Suprapubic skin (tissue), 4 donors: ENCODE measurements around the gene EEPD1. TPM values are rescaled to one million over a fixed set of nuclear protein-coding genes. Genes with fewer than 3 reads are reported as not detected.
A peak's percentile ranks its signal among the peaks of the same experiment; 100 is the strongest.
"Not testable (repeated sequence)": the region's sequence is repeated elsewhere in the genome, so short reads cannot be mapped to it uniquely, and the experiment has no call there.

ENCODE experiments used
- DNase-seq, 2 donors: peaks; one replicate each; pipeline ENCODE4 v3.0.0-alpha.2; 2019; ENCODE audit warnings: low spot score in 2 of 2
- H3K27ac ChIP-seq: fragments of 200-600 bp; sonication (generic); one replicate; pipeline ENCODE4 v1.5.1; 2019
- H3K27me3 ChIP-seq: fragments of 200-600 bp; sonication (generic); one replicate; pipeline ENCODE4 v1.5.1; 2019
- H3K36me3 ChIP-seq: fragments of 200-600 bp; sonication (generic); one replicate; pipeline ENCODE4 v1.5.1; 2019
- H3K4me1 ChIP-seq: fragments of 200-600 bp; sonication (generic); one replicate; pipeline ENCODE4 v1.5.1; 2019
- H3K4me3 ChIP-seq: fragments of 200-600 bp; sonication (generic); one replicate; pipeline ENCODE4 v1.5.1; 2019; ENCODE audit warnings: mild to moderate bottlenecking
- H3K9me3 ChIP-seq: fragments of 200-600 bp; sonication (generic); one replicate; pipeline ENCODE4 v1.5.1; 2019
- CTCF ChIP-seq, 2 donors: fragments of 200-600 bp in 1 of 2; fragments of 450-650 bp in 1 of 2; sonication (generic) in 1 of 2; IDR thresholded peaks; one replicate each; pipeline ENCODE4 v1.5.1; 2016 to 2019; ENCODE audit warnings: antibody characterized with exemption in 2 of 2, mild to moderate bottlenecking in 1 of 2, moderate library complexity in 1 of 2
- EP300 ChIP-seq: sonication (generic); formaldehyde crosslinking; IDR thresholded peaks from one replicate; pipeline ENCODE4 v1.6.1; 2017; ENCODE audit warnings: antibody characterized with exemption
- POLR2A ChIP-seq, 2 donors: fragments of 450-650 bp; IDR thresholded peaks; one replicate each; pipeline ENCODE4 v1.6.1; 2017; ENCODE audit warnings: antibody characterized with exemption in 2 of 2, mild to moderate bottlenecking in 2 of 2, moderate library complexity in 2 of 2
- POLR2AphosphoS5 ChIP-seq, 3 donors: sonication (generic); formaldehyde crosslinking; IDR thresholded peaks; one replicate each; pipeline ENCODE4 v1.6.1; 2017; ENCODE audit warnings: antibody characterized with exemption in 3 of 3
- WGBS: methylation state at CpG from one replicate; pipeline ENCODE4 v1.1.5; 2018; 5-methylcytosine and 5-hydroxymethylcytosine counted together
- total RNA-seq, 4 donors: library from RNA; depleted of rRNA; stranded (reverse); fragments of >200 nt; gene quantifications; one replicate each; pipeline ENCODE4 v1.1.0, GENCODE V29; 2016

EEPD1 gene
- total RNA-seq, 4 donors from 2014 or later: 11.7 to 18.2 (median 16.1) TPM

DNA sequence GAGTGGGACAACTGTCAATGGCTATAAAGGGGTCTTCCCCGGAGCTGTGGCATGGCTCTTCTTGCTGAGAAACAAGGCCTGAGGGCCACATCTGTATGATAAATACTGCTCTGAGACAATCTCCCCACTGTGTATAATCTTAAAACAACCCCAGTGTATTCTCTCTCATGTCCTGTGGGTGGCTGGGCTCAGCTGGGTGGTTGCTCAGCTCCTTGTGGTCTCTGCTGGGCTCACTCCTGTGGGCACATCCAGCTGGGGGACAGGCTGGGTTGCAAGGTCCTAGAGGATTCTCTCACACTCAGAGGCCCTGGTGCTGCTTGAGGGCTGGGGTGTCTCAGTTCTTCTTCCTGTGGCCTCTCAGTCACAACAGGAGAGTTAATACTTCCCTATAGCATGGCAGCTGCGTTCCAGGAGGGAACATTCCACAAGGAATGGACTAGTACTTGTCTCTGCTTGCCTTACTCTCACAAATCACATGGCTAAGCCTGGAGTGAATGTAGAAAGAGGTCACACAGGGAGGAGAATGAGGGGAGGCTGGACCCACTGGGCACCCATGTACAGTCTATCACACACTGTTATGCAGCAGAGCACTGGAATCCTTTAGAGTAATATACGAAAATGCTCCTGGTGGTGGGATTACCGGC is 4.5 kb upstream of the EEPD1 start:
- H3K27me3 ChIP-seq: no peaks in the 10 kb centered on the region
- no peaks in the 10 kb centered on the region for H3K9me3 ChIP-seq
- no peaks in the 10 kb centered on the region for H3K36me3 ChIP-seq
- H3K27ac ChIP-seq: no peak overlapping the region
- DNase-seq: no peak
- 93% methylated on average over 4 of the region's 4 CpGs for WGBS
- no peak overlapping the region for H3K4me3 ChIP-seq
- TF ChIP-seq EP300 (no peak), POLR2AphosphoS5 (IDR thresholded peaks at IDR 0.05) (no peak)
- H3K4me1 ChIP-seq: peaks cover 6% of the 10 kb centered on the region

DNA sequence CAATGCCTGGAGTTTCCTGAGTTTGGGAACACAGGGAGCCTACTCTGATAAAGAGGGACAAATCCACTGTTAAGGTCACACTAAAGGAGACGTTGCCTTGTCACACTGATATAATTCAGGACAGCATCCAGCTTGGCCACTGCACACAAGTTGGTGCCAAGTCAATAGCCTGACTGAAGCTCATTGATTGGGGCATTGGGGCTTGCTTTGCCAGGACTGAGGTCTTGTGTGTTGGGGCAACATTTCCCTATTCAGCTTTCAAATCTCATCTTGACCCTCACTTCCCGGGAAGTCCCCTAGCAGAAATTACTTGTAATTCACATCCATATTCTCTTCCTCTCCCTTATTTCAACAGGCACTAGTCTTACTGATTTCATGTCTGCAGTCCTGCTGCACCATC is 3.8 kb upstream of the EEPD1 start:
- not testable (repeated sequence) for H3K36me3 ChIP-seq, DNase-seq, H3K27ac ChIP-seq, H3K4me3 ChIP-seq, H3K9me3 ChIP-seq, H3K27me3 ChIP-seq
- WGBS: 84% methylated on average over 2 of the region's 2 CpGs
- H3K4me1 ChIP-seq: peaks cover 13% of the 10 kb centered on the region

DNA sequence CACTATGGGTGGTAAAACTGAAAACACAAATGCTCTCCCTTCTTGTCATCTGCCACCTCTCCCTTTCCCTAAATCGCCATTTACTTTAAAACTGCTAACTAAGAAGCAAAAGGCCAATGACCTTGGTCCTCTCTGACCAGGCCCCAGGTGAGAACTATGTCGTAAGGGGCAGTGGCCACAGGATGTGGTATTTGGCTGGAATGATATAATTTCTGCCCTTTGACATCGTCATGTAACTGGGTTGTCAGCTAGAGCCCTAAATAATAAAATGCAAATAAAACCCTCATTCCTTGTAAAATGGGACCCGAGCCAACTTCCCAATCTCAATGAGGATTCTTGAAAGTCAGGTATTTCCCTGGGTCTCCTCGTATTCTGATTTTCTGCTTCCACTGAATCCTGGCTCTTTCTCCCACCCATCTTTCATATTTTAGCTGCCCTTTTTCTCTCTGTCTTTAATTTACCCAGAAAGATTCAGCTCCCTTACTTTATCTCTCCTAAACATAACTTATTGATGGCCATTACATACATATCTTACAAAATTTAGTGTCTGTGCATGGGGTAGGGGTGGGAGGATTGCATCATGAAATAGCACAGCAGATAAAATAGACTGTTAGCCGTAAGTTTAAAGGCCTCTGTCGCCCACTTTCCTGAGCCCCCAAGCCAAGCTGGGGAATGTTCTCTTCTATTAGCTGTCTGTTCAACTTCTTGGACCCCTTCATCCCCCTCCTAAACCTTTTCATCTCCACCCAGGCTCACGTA is 3.2 kb upstream of the EEPD1 start:
- Histone ChIP-seq H3K27me3 (no peaks in the 10 kb centered on the region), H3K27ac (no peak overlapping the region), H3K9me3 (no peaks in the 10 kb centered on the region), H3K4me3 (no peak overlapping the region), H3K36me3 (no peaks in the 10 kb centered on the region), H3K4me1 (peaks cover 19% of the 10 kb centered on the region)
- 78% methylated on average over 8 of the region's 8 CpGs for WGBS
- TF ChIP-seq CTCF (IDR thresholded peaks at IDR 0.05) (no peak), EP300 (no peak), POLR2A (IDR thresholded peaks at IDR 0.05) (no peak), POLR2AphosphoS5 (IDR thresholded peaks at IDR 0.05) (no peak)
- no peak for DNase-seq

DNA sequence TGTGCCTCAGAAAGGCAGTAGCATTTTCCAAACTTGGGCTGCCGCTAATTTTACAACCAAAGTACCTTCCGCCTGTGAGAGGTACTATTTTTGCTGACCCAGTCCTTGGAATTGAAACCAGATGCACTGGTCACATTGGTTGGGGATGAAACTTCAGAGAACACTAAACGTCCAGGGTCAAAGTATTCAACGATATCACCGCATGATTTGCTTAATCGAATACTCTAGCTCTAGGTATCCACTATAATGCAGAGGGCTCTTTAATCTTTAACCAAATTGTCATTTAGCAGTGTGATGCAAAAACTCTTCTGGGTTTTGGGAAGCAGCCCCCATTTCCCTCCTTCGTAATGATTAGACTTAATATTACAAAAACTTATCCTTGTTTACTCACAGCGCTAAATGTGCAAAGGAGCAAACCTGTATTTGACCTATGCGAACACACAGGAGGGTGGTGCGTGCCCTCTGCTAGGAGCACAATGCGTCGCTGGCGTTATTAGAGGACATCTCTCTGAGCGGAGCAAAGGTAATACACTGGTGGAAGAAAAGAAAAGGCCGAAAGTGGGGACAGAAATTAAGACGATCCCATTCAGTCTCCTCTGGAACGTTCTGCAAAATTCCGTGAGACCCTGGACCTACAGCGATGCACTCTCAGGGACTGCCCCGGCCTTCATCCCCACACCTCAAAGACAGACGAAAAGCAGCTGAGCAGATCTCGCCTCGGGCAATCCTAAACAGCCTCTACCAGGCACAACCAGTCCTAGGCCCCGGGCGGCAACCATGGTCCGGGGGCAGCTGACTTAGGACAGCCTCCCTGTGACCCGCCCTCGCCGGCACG is 916 bp upstream of the EEPD1 start:
- Histone ChIP-seq H3K4me1 (peaks cover 42% of the 10 kb centered on the region), H3K27ac (peak overlapping the region; percentile 68), H3K27me3 (no peaks in the 10 kb centered on the region), H3K9me3 (no peaks in the 10 kb centered on the region), H3K36me3 (no peaks in the 10 kb centered on the region), H3K4me3 (peak overlapping the region; percentile 80)
- DNase-seq: no peak
- TF ChIP-seq EP300: no peak
- WGBS: 50% methylated on average over 25 of the region's 30 CpGs

GRCh38 chr7:36153571-36154097 is 580 bp downstream of the EEPD1 start:
- H3K36me3 ChIP-seq: no peaks in the 10 kb centered on the region
- 6% methylated on average over 17 of the region's 32 CpGs for WGBS
- peaks cover 57% of the 10 kb centered on the region for H3K4me1 ChIP-seq
- peak in 1 of 2 donors; percentile 80 for DNase-seq
- TF ChIP-seq POLR2AphosphoS5 (IDR thresholded peaks at IDR 0.05) (no peak), POLR2A (IDR thresholded peaks at IDR 0.05) (no peak), CTCF (IDR thresholded peaks at IDR 0.05) (no peak), EP300 (no peak)
- H3K9me3 ChIP-seq: no peaks in the 10 kb centered on the region
- no peaks in the 10 kb centered on the region for H3K27me3 ChIP-seq
- H3K27ac ChIP-seq: peak overlapping the region; percentile 84
- peak overlapping the region; percentile 80 for H3K4me3 ChIP-seq

- DNase-seq: no peak
- peak overlapping the region; percentile 80 for H3K4me3 ChIP-seq
- no peaks in the 10 kb centered on the region for H3K36me3 ChIP-seq
- H3K4me1 ChIP-seq: peaks cover 66% of the 10 kb centered on the region
- no peak overlapping the region for H3K27ac ChIP-seq
- H3K9me3 ChIP-seq: no peaks in the 10 kb centered on the region
- no peaks in the 10 kb centered on the region for H3K27me3 ChIP-seq
- TF ChIP-seq POLR2A (IDR thresholded peaks at IDR 0.05) (no peak), CTCF (IDR thresholded peaks at IDR 0.05) (no peak), EP300 (no peak), POLR2AphosphoS5 (IDR thresholded peaks at IDR 0.05) (no peak)
- WGBS: 87% methylated on average over 39 of the region's 44 CpGs
These were observed 1.5 kb downstream of the EEPD1 start for GRCh38 chr7:36154255-36155212.
